Sigmoid colon (tissue), 4 donors: ENCODE measurements around the gene SLC9A3.

Experiments
- CTCF ChIP-seq, 4 experiments: fragments of 450-650 bp in 3 of 4; fragments of 200-600 bp in 1 of 4; IDR thresholded peaks; one replicate each; pipeline ENCODE4 v1.5.1; 2016 to 2019; ENCODE audit warnings: antibody characterized with exemption in 4 of 4, mild to moderate bottlenecking in 3 of 4, moderate library complexity in 2 of 4
- POLR2A ChIP-seq, 2 donors: fragments of 450-650 bp; IDR thresholded peaks; one replicate each; pipeline ENCODE4 v1.6.1; 2016; ENCODE audit warnings: antibody characterized with exemption in 2 of 2, mild to moderate bottlenecking in 2 of 2, moderate library complexity in 2 of 2
- POLR2AphosphoS5 ChIP-seq, 4 donors: sonication (generic); formaldehyde crosslinking; IDR thresholded peaks; one replicate each; pipeline ENCODE4 v1.6.1; 2017; ENCODE audit warnings: antibody characterized with exemption in 4 of 4

GRCh38 chr5:524234-524972, at the start of gene SLC9A3:
- no peak for TF ChIP-seq CTCF (IDR thresholded peaks at IDR 0.05)
- no peak for TF ChIP-seq POLR2A (IDR thresholded peaks at IDR 0.05)
- TF ChIP-seq POLR2AphosphoS5 (IDR thresholded peaks at IDR 0.05): no peak
